Esophagus squamous epithelium (tissue), 5 donors: ENCODE results near the gene CGB2. TPM values are rescaled to one million over a fixed set of nuclear protein-coding genes. Genes with fewer than 3 reads are reported as not detected.

ENCODE experiments used
- DNase-seq: peaks from one replicate; lab custom pipeline; 2025; lab: John Stamatoyannopoulos, UW
- H3K27ac ChIP-seq, 4 donors: fragments of 200-600 bp; sonication (generic); one replicate each; pipeline ENCODE4 v1.5.1; 2016 to 2019; ENCODE audit warnings: mild to moderate bottlenecking in 1 of 4
- H3K27me3 ChIP-seq, 4 donors: fragments of 200-600 bp; sonication (generic); 1 replicate in 3 of 4; 2 replicates in 1 of 4; pipeline versions ENCODE4 v1.5.1 to v1.6.0; 2017 to 2021; ENCODE audit warnings: antibody characterized with exemption in 1 of 4
- H3K36me3 ChIP-seq, 3 donors: fragments of 200-600 bp; sonication (generic); one replicate each; pipeline ENCODE4 v1.5.1; 2016 to 2019
- H3K4me1 ChIP-seq, 3 donors: fragments of 200-600 bp; sonication (generic); one replicate each; pipeline ENCODE4 v1.5.1; 2017 to 2019
- H3K4me3 ChIP-seq, 4 donors: fragments of 200-600 bp; sonication (generic); 1 replicate in 3 of 4; 2 replicates in 1 of 4; pipeline ENCODE4 v1.5.1; 2016 to 2019; ENCODE audit warnings: mild to moderate bottlenecking in 2 of 4, moderate library complexity in 1 of 4
- H3K9me3 ChIP-seq, 3 donors: fragments of 200-600 bp; sonication (generic); one replicate each; pipeline ENCODE4 v1.5.1; 2016 to 2019
- CTCF ChIP-seq, 6 experiments: fragments of 450-650 bp in 4 of 6; fragments of 200-600 bp in 2 of 6; sonication (generic) in 2 of 6; IDR thresholded peaks; one replicate each; pipeline ENCODE4 v1.5.1; 2016 to 2019; ENCODE audit warnings: antibody characterized with exemption in 6 of 6, mild to moderate bottlenecking in 4 of 6, moderate library complexity in 4 of 6
- POLR2A ChIP-seq, 4 donors: fragments of 450-650 bp; IDR thresholded peaks; one replicate each; pipeline ENCODE4 v1.6.1; 2017; ENCODE audit warnings: antibody characterized with exemption in 4 of 4, mild to moderate bottlenecking in 4 of 4, moderate library complexity in 3 of 4
- whole genome bisulfite sequencing, 2 donors: methylation state at CpG; one replicate each; pipeline ENCODE4 v1.1.5; 2018; 5-methylcytosine and 5-hydroxymethylcytosine counted together
- intact Hi-C: fragments of 100-400 bp; cut with DNase I; formaldehyde crosslinking; loops from one replicate; pipeline ENCODE4 v1.15.0; 2022
- total RNA-seq, 4 donors: library from RNA; depleted of rRNA; stranded (reverse); fragments of >200 nt; gene quantifications; one replicate each; pipeline ENCODE4 v1.1.0, GENCODE V29; 2016
- donor health status: DM: yes; HTN: yes; CAD: no.

CGB2 gene
- total RNA-seq, 4 donors from 2014 or later, result not detected

- intact Hi-C loops, result no loop called here
- H3K27me3 ChIP-seq, result no peaks in the 10 kb centered on the region
- peak overlapping the region; percentile 53 to 83 (median 78) for H3K4me3 ChIP-seq
- H3K27ac ChIP-seq, result peak overlapping the region; percentile 90 to 97 (median 97)
- TF ChIP-seq CTCF (IDR thresholded peaks at IDR 0.05) (peak in 1 of 6 experiments; percentile 9), POLR2A (IDR thresholded peaks at IDR 0.05) (peak in 3 of 4 donors; percentile 44 to 70 (median 61))
- H3K9me3 ChIP-seq, result no peaks in the 10 kb centered on the region
- H3K36me3 ChIP-seq, result peaks cover 12 to 44% (median 12%) of the 10 kb centered on the region in 3 donors
- DNase-seq, result no peak
- WGBS, 2 donors, result 13 to 19% methylated on average over 4 to 7 of the region's 8 CpGs
- H3K4me1 ChIP-seq, result peaks cover 31 to 51% (median 32%) of the 10 kb centered on the region in 3 donors
These were observed 39.7 kb upstream of the CGB2 start for GRCh38 chr19:48991873-48992580.

GRCh38 chr19:48992581-48993174 is 39.0 kb upstream of the CGB2 start:
- Histone ChIP-seq H3K9me3 (no peaks in the 10 kb centered on the region), H3K4me3 (peak overlapping the region; percentile 53 to 83 (median 78)), H3K27ac (peak overlapping the region; percentile 90 to 97 (median 97)), H3K36me3 (peaks cover 12 to 38% (median 12%) of the 10 kb centered on the region in 3 donors), H3K4me1 (peaks cover 31 to 51% (median 32%) of the 10 kb centered on the region in 3 donors), H3K27me3 (no peaks in the 10 kb centered on the region)
- 0 to 3% methylated on average over 5 to 15 of the region's 20 CpGs for WGBS, 2 donors
- TF ChIP-seq CTCF (IDR thresholded peaks at IDR 0.05), result no peak
- no peak for TF ChIP-seq POLR2A (IDR thresholded peaks at IDR 0.05)
- intact Hi-C loops, result no loop called here
- DNase-seq, result no peak

DNA sequence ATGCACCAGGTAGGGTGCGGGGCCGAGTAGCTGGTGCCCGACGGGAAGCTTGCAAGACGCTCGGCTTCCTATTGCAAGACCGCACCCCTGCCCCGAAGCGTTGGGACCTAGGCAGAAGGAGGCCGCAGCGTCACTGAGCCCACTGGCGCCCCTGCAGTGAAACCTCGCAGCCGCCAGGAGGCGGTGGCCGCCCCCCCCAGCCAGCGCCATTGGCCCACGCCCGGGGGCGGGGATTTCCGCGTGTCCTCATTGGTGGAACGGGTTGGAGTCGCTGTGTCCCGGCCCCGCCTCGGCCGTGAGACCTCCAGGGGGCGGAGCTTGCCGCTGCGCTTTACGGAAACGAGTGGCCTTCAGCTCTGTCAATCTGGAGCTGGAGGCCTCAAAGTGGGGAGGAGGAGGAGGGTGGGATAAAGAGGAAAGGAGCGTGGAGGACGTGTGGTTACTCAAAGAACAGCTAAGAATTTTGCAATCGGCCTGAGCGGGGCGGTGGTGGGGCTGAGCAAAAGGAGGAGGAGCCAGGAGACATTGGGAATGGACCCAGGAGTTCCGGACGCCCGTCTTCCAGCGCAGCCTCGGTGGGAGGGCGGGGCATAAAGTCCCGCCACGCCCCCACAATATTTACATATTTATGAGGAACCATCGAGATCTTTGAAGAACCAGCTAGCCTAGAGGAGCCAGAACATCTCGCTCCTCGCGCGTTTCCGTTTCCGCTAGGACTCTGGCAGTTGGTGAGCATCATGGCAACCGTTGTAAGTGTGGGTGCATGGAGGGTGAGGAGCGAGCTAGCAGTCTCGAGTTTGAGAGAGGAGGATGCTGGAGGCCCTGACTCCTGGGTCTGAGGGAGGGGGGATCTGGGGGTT is 38.3 kb upstream of the CGB2 start, which contains the start of the genes GYS1 and RUVBL2:
TSS of gene GYS1 (minus strand) at position 135 of the 860 bp plus-strand sequence. CDS start 197 bp downstream, outside the sequence.
TSS of gene RUVBL2 (plus strand) at position 713 of the 860 bp plus-strand sequence. CDS start at position 738, 25 bp downstream.
- no peaks in the 10 kb centered on the region for H3K27me3 ChIP-seq
- peak within 1 kb of the TSS; percentile 90 to 97 (median 97) for H3K27ac ChIP-seq
- intact Hi-C loops, result no loop called here
- peaks cover 31 to 51% (median 32%) of the 10 kb centered on the region in 3 donors for H3K4me1 ChIP-seq
- H3K4me3 ChIP-seq, result peak within 1 kb of the TSS; percentile 53 to 83 (median 78)
- no peaks in the 10 kb centered on the region for H3K9me3 ChIP-seq
- peaks cover 6 to 30% (median 8%) of the 10 kb centered on the region in 3 donors for H3K36me3 ChIP-seq
- TF ChIP-seq CTCF (IDR thresholded peaks at IDR 0.05) (peak; percentile 96 to 100 (median 99)), POLR2A (IDR thresholded peaks at IDR 0.05) (peak in 3 of 4 donors; percentile 38 to 95 (median 93))
- peak; percentile 97 for DNase-seq
- 0% methylated on average over 6 to 33 of the region's 56 CpGs for WGBS, 2 donors

DNA sequence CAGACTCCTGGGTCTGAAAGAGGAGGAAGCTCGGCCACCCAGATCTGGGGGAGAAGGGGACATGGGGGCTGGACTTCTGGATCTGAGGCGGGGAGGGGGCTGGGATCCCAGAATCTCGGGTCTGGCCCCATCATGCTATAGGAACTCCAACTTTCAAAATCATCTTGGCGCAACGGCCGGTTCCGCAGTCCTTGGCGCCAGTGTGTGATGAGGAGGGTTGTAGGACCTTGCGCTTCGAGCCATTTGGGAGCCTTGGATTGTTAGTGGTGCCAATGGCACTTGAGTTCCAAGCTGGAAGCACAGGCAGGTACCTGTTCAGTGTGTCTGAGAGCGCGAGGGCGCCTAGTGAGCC is 37.7 kb upstream of the CGB2 start:
- H3K27ac ChIP-seq, result peak overlapping the region; percentile 90 to 97 (median 97)
- 0 to 1% methylated on average over 5 to 11 of the region's 13 CpGs for WGBS, 2 donors
- no peaks in the 10 kb centered on the region for H3K9me3 ChIP-seq
- H3K4me1 ChIP-seq, result peaks cover 31 to 51% (median 32%) of the 10 kb centered on the region in 3 donors
- H3K36me3 ChIP-seq, result peaks cover 0 to 24% (median 2%) of the 10 kb centered on the region in 3 donors
- intact Hi-C loops, result no loop called here
- no peaks in the 10 kb centered on the region for H3K27me3 ChIP-seq
- no peak for DNase-seq
- no peak for TF ChIP-seq CTCF (IDR thresholded peaks at IDR 0.05)
- TF ChIP-seq POLR2A (IDR thresholded peaks at IDR 0.05), result no peak
- H3K4me3 ChIP-seq, result peak overlapping the region; percentile 53 to 83 (median 78)
